Fibroblast of pulmonary artery (primary cell): ENCODE measurements around the gene PAFAH2.

Experiments
- DNase-seq: peaks from one replicate; pipeline ENCODE4 v3.0.0-alpha.2; 2010; ENCODE audit warnings: low read depth
- H3K4me3 ChIP-seq: replicated peaks from 2 replicates; pipeline ENCODE4 v1.5.1; 2011; ENCODE audit warnings: low read depth, mild to moderate bottlenecking, control low read depth, low read length, moderate library complexity
- CTCF ChIP-seq: IDR thresholded peaks from 2 replicates; pipeline ENCODE4 v1.5.1; 2011; ENCODE audit warnings: mild to moderate bottlenecking, control low read depth, low read length, inconsistent platforms; ENCODE audit errors: missing control alignments

Gene PAFAH2

DNA sequence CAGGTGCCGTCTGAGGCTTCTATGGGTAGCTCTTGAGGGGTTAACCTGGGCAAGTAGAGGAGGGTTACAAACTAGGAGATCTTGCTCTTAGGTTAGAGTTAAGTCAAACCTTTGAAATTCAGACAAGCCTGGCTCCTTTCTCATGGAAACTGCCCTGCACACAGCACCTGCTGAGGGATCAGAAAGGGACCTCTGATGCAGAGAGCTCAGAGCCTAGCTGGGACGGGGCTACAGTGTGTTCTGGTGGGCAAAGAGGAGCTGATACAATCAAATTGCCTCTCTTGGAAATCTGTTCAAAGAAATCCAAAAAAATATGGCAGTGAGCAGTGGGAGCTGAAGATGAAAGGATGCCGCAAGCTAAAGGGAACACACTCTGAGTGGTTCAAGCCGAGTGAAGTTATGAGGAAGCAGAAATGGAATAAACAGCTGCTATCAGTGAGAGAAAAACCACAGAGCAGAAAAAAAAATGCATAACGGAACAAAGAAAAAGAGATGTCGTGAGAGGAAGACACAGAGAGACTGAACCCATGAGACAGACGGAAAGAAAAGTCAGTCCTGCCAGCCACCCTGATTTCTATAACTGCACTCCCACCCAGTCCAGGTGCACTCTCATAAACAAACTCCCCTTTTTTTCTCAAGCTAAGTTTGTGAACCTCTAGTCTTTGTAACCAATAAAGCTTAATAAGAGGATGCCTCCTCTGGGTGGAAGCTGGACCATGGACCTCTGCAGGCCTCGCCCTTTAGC, 26.6 kb downstream of the PAFAH2 start:
- H3K4me3 ChIP-seq: no peak overlapping the region
- no peak for TF ChIP-seq CTCF

GRCh38 chr1:25967308-25967707, 30.6 kb downstream of the PAFAH2 start:
- DNase-seq: no peak
- H3K4me3 ChIP-seq: no peak overlapping the region
- no peak for TF ChIP-seq CTCF

More for the DNA sequence above, 26.6 kb downstream of the PAFAH2 start:
- no peak for DNase-seq

GRCh38 chr1:25959611-25960010, 38.3 kb downstream of the PAFAH2 start:
- no peak for TF ChIP-seq CTCF
- no peak for DNase-seq

DNA sequence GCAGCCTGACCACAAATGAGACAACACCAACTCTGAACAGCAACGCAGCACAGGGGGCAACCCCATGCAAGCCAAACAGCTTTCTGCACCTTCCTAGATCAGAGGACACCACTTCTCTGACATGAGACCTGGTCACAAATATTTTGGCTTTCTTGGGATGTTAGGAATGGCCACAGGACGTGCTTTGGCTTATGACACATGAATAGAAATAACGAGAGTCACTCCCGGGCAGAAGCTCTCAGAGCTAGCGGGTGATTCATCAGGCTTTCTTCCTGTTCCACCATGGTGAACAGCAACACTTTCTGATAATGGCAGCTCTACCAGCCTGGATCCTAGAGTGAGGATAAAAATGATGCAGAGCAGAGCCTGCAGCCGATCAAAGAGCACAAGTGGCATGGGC, 39.4 kb downstream of the PAFAH2 start:
- TF ChIP-seq CTCF: no peak
- DNase-seq: peak; percentile 73
- H3K4me3 ChIP-seq: no peak overlapping the region

More at GRCh38 chr1:25959611-25960010, 38.3 kb downstream of the PAFAH2 start:
- H3K4me3 ChIP-seq: no peak overlapping the region

DNA sequence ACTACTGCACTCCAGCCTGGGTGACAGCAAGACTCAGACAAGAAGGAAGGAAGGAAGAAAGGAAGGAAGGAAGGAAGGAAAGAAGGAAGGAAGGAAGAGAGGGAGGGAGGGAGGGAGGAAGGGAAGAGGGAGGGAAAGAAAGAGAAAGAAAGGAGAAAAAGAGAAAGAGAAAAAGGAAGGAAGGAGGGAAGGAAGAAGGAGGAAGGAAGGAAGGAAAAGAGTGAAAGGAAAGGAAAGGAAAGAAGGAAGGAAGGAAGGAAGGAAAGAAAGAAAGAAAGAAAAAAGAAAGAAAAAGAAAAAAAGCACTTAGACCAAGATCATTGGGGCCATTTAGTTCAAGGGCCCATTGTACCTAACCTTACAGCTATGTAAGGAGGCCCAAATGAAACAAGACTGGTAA, 42.3 kb downstream of the PAFAH2 start:
- no peak overlapping the region for H3K4me3 ChIP-seq
- DNase-seq: no peak
- no peak for TF ChIP-seq CTCF

DNA sequence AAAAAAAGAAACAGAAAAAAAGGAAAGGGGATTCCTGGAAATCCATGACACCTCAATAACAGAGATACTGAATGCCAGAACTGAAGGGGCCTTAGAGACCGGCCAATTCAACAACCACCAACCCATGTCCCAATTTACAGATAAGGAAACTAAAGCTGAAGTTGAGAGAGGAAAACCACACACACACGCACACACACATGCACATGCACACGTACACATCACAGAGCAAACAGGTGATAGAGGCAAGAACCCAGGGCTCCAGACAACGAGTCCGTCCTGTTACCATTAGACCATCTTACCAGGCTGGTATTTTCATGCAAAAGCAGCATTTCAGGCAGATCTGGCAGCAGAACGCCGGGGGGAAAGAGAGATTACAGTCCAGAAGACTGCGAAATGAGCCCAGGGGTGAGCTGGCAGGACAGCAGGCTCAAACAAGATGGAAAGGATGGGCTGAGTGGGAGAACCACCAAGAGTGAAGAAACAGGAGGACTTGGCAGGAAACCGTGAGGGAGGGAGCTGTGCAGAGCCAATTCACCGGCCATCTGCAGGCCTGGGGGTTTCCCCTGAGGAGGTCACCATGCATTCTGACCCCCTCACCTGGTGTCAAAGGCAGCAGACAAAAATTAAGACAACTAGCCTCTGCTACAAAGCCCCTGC, 43.5 kb downstream of the PAFAH2 start:
- H3K4me3 ChIP-seq: no peak overlapping the region
- peak; percentile 65 for DNase-seq
- TF ChIP-seq CTCF: no peak
